Spleen (tissue), 11 donors: ENCODE data around the gene EHD4. TPM values are rescaled to one million over a fixed set of nuclear protein-coding genes. Genes with fewer than 3 reads are reported as not detected.

Experiments
- DNase-seq: peaks from one replicate; pipeline ENCODE4 v3.0.0-alpha.2; 2020
- H3K27ac ChIP-seq, 8 donors: fragments of 200-600 bp; sonication (generic) in 7 of 8; 1 replicate in 4 of 8; 2 replicates in 4 of 8; pipeline versions ENCODE4 v1.5.0 to v1.8.0; 2016 to 2021; ENCODE audit warnings: inconsistent platforms in 4 of 8, mild to moderate bottlenecking in 4 of 8, moderate library complexity in 1 of 8
- H3K27me3 ChIP-seq, 7 donors: fragments of 200-600 bp; sonication (generic) in 6 of 7; replicated peaks in 1 of 7; 1 replicate in 4 of 7; 2 replicates in 3 of 7; pipeline versions ENCODE4 v1.5.0 to v1.8.0; 2016 to 2021; ENCODE audit warnings: inconsistent platforms in 3 of 7, mild to moderate bottlenecking in 1 of 7
- H3K36me3 ChIP-seq, 6 donors: fragments of 200-600 bp; sonication (generic) in 5 of 6; 1 replicate in 4 of 6; 2 replicates in 2 of 6; pipeline versions ENCODE4 v1.5.0 to v1.8.0; 2016 to 2021; ENCODE audit warnings: inconsistent platforms in 2 of 6
- H3K4me1 ChIP-seq, 6 donors: fragments of 200-600 bp; sonication (generic) in 5 of 6; 1 replicate in 3 of 6; 2 replicates in 3 of 6; pipeline versions ENCODE4 v1.5.0 to v1.8.0; 2016 to 2021; ENCODE audit warnings: inconsistent platforms in 3 of 6
- H3K4me3 ChIP-seq, 8 donors: fragments of 200-600 bp; sonication (generic) in 7 of 8; 1 replicate in 4 of 8; 2 replicates in 4 of 8; pipeline versions ENCODE4 v1.5.0 to v1.8.0; 2016 to 2021; ENCODE audit warnings: inconsistent platforms in 4 of 8, mild to moderate bottlenecking in 4 of 8, moderate library complexity in 2 of 8
- H3K9me3 ChIP-seq, 8 donors: fragments of 200-600 bp; sonication (generic) in 7 of 8; 1 replicate in 4 of 8; 2 replicates in 4 of 8; pipeline versions ENCODE4 v1.5.0 to v1.8.0; 2016 to 2021; ENCODE audit warnings: inconsistent platforms in 4 of 8
- CTCF ChIP-seq, 11 experiments: fragments of 200-600 bp in 7 of 11; fragments of 450-650 bp in 4 of 11; sonication (generic) in 4 of 11; IDR thresholded peaks in 8 of 11; conservative IDR thresholded peaks in 3 of 11; 1 replicate in 7 of 11; 2 replicates in 4 of 11; pipeline versions ENCODE4 v1.4.0 to v1.8.0; 2016 to 2021; ENCODE audit warnings: antibody characterized with exemption in 11 of 11, inconsistent platforms in 4 of 11, mild to moderate bottlenecking in 1 of 11
- POLR2A ChIP-seq, 3 donors: fragments of 450-650 bp; IDR thresholded peaks; one replicate each; pipeline ENCODE4 v1.5.1; 2017; ENCODE audit warnings: antibody characterized with exemption in 3 of 3, mild to moderate bottlenecking in 1 of 3
- POLR2AphosphoS5 ChIP-seq, 3 donors: sonication (generic); formaldehyde crosslinking; IDR thresholded peaks; one replicate each; pipeline ENCODE4 v1.5.1; 2017; ENCODE audit warnings: antibody characterized with exemption in 3 of 3
- WGBS, 5 donors: extraction: QIAGEN DNeasy Blood & Tissue Kit in 3 of 5; methylation state at CpG; one replicate each; pipeline versions ENCODE4 v1.1.5 to v1.1.7; 2013 to 2018; 5-methylcytosine and 5-hydroxymethylcytosine counted together
- intact Hi-C: fragments of 100-400 bp; cut with DNase I; formaldehyde crosslinking; loops from one replicate; pipeline ENCODE4 v1.15.0; 2023; ENCODE audit warnings: low total_unique reads
- polyA plus RNA-seq, 3 donors: library from polyadenylated mRNA; stranded (reverse); fragments of 200-250 nt; gene quantifications; one replicate each; pipeline ENCODE4 v1.2.1, GENCODE V29; 2013
- total RNA-seq, 7 donors: library from RNA; depleted of rRNA in 3 of 7; stranded (reverse); fragments of >200 nt in 3 of 7; fragmentation: NEBNext Ultra II Directional in 4 of 7; extraction: Animal tissue kit (Norgen Biotek cat#: 25700) in 4 of 7; gene quantifications; one replicate each; pipeline versions ENCODE4 v1.1.0 to v1.2.1, GENCODE V29; 2016 to 2021
- donor health status: healthy with polysubstance abuse.
- donor health status: DM: no; HTN: no; CAD: no; lungs with moderate emphysema.
- donor health status: DM: no; HTN: no; CAD: no.
- donor health status: Bipolar disorder and iron deficiency.
- donor health status: healthy.
- donor health status: DM: no; HTN: no; CAD: no.
- donor health status: DM: yes; HTN: yes; CAD: no.

EHD4 gene
- total and polyA plus RNA-seq, 10 donors = 5.5 to 33.2 (median 21.7) TPM

- no peak for DNase-seq
- intact Hi-C loops = no loop called here
- TF ChIP-seq POLR2A (IDR thresholded peaks at IDR 0.05) (no peak), POLR2AphosphoS5 (IDR thresholded peaks at IDR 0.05) (peak in 1 of 3 donors; percentile 3), CTCF (IDR thresholded peaks at IDR 0.05 in 8 of 11, conservative IDR thresholded peaks at IDR 0.05 in 3 of 11) (no peak)
- 81 to 90% (median 86%) methylated on average over 9 to 17 of the region's 17 CpGs for WGBS, 5 donors
- Histone ChIP-seq H3K27me3 (peaks cover 0 to 59% (median 0%) of the 10 kb centered on the region in 7 donors), H3K27ac (no peak overlapping the region), H3K4me1 (no peaks in the 10 kb centered on the region), H3K36me3 (peaks cover 0 to 14% (median 11%) of the 10 kb centered on the region in 6 donors), H3K9me3 (no peaks in the 10 kb centered on the region), H3K4me3 (no peak overlapping the region)
These were observed 119.4 kb downstream of the EHD4 start for GRCh38 chr15:41852736-41853590.

GRCh38 chr15:41851755-41852370 is 120.5 kb downstream of the EHD4 start:
- intact Hi-C loops = no loop called here
- no peak for TF ChIP-seq CTCF (IDR thresholded peaks at IDR 0.05 in 8 of 11, conservative IDR thresholded peaks at IDR 0.05 in 3 of 11)
- peak in 1 of 3 donors; percentile 46 for TF ChIP-seq POLR2AphosphoS5 (IDR thresholded peaks at IDR 0.05)
- no peak for TF ChIP-seq POLR2A (IDR thresholded peaks at IDR 0.05)
- H3K27ac ChIP-seq = no peak overlapping the region
- no peaks in the 10 kb centered on the region for H3K4me1 ChIP-seq
- H3K4me3 ChIP-seq = no peak overlapping the region
- H3K27me3 ChIP-seq = peaks cover 0 to 53% (median 0%) of the 10 kb centered on the region in 7 donors
- no peaks in the 10 kb centered on the region for H3K9me3 ChIP-seq
- DNase-seq = no peak
- H3K36me3 ChIP-seq = peaks cover 0 to 25% (median 22%) of the 10 kb centered on the region in 6 donors
- 81 to 92% (median 87%) methylated on average over 6 to 8 of the region's 8 CpGs for WGBS, 5 donors

- H3K4me3 ChIP-seq = no peak overlapping the region
- no peak for DNase-seq
- TF ChIP-seq CTCF (IDR thresholded peaks at IDR 0.05 in 8 of 11, conservative IDR thresholded peaks at IDR 0.05 in 3 of 11) (no peak), POLR2A (IDR thresholded peaks at IDR 0.05) (no peak), POLR2AphosphoS5 (IDR thresholded peaks at IDR 0.05) (peak in 2 of 3 donors; percentile 29 to 56)
- H3K27me3 ChIP-seq = peaks cover 0 to 46% (median 0%) of the 10 kb centered on the region in 7 donors
- H3K27ac ChIP-seq = no peak overlapping the region
- no peaks in the 10 kb centered on the region for H3K4me1 ChIP-seq
- WGBS, 5 donors = 36 to 53% (median 50%) methylated on average over 9 to 11 of the region's 11 CpGs
- H3K36me3 ChIP-seq = peaks cover 0 to 32% (median 29%) of the 10 kb centered on the region in 6 donors
- H3K9me3 ChIP-seq = no peaks in the 10 kb centered on the region
- intact Hi-C loops = no loop called here
These were observed 121.2 kb downstream of the EHD4 start for GRCh38 chr15:41851167-41851523.
